SK-N-MC (cell line): ENCODE results near the gene LGI4.

ENCODE experiments used
- EZH2 ChIP-seq: fragments of 200-600 bp; sonication (generic); IDR thresholded peaks from one replicate; pipeline ENCODE4 v1.6.1; 2017; ENCODE audit warnings: antibody characterized with exemption
- POLR2AphosphoS5 ChIP-seq: IDR thresholded peaks from 2 replicates; pipeline ENCODE4 v1.6.1; 2012; ENCODE audit warnings: mild to moderate bottlenecking, low read depth, low read length, borderline replicate concordance

DNA sequence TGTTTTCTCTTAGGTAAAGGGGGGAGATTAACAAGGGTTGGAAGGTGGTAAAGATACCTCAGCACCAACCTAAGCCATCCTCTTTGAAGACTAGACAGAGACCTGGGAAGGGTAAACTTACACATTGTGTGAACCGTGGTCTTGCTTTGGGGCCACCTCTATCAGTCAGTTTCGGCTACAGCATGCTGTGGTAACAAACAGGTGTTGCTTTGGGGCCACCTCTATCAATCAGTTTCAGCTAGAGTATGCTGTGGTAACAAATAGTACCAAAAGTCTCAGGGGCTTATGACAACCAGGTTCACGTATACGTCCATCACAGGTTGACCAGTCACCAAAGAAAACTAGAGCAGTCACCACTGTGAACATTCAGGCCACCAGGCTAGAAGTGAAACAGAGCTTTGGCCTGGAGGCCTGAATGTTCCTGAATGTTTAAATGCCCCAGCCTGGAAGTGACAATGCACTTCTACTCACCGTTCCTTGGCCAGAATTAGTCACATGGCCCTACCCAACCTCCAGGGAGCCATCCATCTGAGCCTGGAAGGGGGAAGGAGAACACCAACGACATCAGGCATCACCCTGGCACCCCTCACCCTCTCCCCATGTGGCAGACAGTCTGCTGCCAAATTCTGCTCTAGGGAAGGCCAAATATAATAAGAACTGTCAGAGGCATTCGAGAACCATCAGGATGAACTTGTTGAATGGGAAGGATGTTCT, 12.0 kb upstream of the LGI4 start:
- no peak for TF ChIP-seq POLR2AphosphoS5
- TF ChIP-seq EZH2 = no peak
